Colon (tissue), 2 donors: ENCODE measurements around the gene RTP1.
"Not testable (repeated sequence)": the region's sequence is repeated elsewhere in the genome, so short reads cannot be mapped to it uniquely, and the experiment has no call there.

ENCODE experiments used
- FAIRE-seq: peaks from 2 replicates; lab custom pipeline; 2012; peaks lifted over from hg19 to GRCh38; lab: Jason Lieb, UNC
- donor health status: control.
- donor health status: control.

The RTP1 gene, protein sequence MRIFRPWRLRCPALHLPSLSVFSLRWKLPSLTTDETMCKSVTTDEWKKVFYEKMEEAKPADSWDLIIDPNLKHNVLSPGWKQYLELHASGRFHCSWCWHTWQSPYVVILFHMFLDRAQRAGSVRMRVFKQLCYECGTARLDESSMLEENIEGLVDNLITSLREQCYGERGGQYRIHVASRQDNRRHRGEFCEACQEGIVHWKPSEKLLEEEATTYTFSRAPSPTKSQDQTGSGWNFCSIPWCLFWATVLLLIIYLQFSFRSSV

DNA sequence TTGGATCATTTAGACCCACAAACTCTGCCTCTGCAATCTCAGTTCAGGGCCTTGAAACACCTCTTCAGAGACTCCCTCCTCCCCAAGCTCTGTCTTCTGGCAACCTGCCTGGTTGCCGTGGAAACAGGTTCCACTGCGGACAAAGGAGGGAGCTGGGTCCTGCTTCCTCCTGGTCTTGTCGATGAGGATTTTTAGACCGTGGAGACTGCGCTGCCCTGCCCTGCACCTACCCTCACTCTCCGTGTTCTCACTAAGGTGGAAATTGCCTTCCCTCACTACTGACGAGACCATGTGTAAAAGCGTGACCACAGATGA is at the start of gene RTP1:
Gene RTP1, plus strand, starts transcription at position 152 of the 315 bp plus-strand sequence. Its CDS starts 30 bp downstream, at position 182.
- FAIRE-seq = no peak

DNA sequence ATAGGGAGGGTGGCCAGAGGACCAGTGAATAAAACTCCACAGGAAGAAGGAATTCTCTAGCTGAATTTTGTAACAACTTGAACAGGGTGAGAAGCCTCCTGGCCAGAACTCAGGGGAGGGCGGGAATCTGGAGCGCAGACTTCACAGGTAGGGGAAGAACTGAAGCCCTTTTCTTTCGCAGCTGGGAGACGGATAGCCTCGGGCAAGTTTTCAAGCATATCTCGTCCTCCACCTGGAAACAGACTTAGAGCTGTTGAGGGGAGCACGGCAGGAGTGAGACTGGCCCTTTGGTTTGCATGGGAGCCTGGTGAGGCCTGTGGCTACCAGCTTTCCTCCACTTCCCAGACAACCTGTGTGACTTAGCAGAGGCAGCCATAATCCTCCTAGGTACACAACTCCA is 47.1 kb upstream of the RTP1 start:
- FAIRE-seq = no peak

DNA sequence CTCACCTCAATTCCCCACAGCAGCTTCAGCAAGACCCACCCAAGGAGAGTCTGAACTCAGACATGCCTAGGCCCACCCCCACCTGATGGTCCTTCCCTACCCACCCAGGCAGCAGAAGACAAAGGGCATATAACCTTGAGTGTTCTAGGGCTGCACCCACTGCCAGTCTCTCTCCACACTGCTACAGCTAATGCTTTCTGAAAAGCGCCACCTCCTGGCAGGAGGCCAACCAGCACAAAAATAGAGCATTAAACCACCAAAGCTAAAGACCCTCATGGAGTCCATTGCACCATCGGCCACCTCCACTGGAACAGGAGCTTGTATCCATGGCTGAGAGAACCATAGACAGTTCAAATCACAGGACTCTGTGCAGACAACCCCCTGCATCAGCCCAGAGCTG is 46.7 kb upstream of the RTP1 start:
- FAIRE-seq = no peak

- FAIRE-seq = no peak
These were observed 35.7 kb upstream of the RTP1 start for GRCh38 chr3:187161556-187161955.

GRCh38 chr3:187162265-187162953 is 34.9 kb upstream of the RTP1 start:
- no peak for FAIRE-seq

- no peak for FAIRE-seq
These were observed 32.1 kb upstream of the RTP1 start for GRCh38 chr3:187165144-187165543.

DNA sequence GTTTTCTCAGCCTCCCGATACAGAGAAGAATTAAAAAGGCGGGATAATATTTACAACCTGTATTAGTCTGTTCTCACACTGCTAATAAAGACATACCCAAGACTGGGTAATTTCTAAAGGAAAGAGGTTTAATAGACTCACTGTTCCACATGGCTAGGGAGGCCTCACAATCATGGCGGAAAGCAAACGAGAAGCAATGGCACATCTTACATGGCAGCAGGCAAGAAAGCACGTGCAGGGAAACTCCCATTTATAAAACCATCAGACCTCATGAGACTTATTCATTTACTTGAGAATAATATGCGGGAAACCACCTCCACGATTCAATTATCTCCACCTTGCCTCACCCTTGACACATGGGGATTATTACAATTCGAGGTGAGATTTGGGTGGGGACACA is 30.5 kb upstream of the RTP1 start:
- no peak for FAIRE-seq

GRCh38 chr3:187167777-187168176 is 29.5 kb upstream of the RTP1 start:
- FAIRE-seq = no peak

DNA sequence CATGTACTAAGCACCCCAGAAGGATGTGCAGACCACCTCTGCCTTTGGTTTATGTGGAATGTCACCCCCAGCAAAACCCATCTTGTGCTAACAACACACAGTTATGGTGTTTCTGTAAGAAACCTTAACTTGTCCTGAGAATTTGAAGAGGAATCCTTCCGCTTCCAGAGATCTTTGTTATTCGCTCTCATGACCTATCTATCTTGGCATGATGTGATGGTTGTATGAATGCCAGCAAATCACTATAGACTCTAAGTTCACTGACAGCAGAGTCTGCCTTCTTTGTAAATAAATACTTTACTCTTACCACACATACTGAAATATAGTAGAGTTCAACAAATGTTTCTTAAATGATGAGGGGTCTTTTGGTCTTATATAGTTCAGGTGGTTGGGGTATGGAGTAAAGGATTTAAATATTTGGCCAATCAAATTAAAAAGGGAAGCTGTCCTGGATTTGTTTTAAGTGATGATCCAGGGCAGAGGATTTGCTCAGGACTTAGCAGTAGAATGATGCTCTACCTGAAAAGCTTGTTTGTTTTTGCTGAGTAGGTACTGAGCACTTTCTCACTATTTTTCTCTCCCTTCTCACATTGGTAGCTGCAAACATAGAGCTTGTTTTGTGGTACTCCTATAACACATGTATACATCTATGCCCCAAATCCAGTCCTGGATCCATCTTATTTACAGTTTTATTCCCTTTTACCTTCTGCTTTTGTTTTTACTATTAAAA is 27.9 kb upstream of the RTP1 start:
- FAIRE-seq = no peak

DNA sequence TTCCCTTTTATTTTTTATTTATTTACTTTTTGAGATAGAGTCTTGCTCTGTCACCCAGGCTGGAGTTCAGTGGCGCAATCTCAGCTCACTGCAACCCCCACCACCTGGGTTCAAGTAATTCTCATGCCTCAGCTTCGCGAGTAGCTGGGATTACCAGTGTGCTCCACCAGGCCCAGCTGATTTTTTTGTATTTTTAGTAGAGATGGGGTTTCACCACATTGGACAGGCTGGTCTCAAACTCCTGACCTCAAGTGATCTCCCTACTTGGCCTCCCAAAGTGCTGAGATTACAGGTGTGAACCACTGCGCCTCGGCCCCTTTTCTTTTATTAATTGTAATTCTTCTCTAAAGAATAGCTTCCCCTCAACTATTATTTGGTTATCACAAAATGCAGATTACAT is 26.4 kb upstream of the RTP1 start:
- not testable (repeated sequence) for FAIRE-seq

- no peak for FAIRE-seq
These were observed 24.4 kb upstream of the RTP1 start for GRCh38 chr3:187172929-187173328.

GRCh38 chr3:187181454-187182170 is 15.7 kb upstream of the RTP1 start:
- FAIRE-seq = no peak

DNA sequence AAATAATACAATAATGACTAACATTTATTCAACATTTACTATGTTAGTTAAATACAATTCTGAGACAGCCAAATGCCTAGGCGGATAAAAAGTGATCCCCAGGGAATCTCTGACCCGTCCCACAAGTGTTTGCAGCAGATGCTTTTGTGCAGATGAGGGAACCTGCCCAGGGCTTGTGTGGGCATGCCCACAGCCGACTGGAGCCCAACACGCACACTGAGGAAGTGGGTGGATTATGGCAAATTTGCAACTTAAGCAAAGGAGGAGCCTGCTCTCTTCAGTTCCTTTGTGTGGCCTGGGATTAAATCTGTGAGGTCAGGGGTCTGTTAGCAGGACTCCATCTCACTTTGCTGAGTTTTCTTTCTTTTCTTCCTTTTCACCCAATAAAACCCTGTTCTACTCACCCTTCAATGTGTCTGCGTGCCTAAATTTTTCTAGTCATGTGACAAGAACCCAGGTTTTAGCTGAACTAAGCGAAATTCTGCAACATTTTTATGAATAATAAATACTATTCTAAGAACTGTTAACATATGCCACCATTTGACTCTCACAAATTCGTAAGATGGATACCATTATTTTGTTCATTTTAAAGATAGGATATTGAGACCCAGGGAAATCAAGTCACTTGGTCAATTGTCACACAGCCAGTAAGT is 13.9 kb upstream of the RTP1 start:
- no peak for FAIRE-seq

GRCh38 chr3:187183903-187184302 is 13.4 kb upstream of the RTP1 start:
- no peak for FAIRE-seq

- no peak for FAIRE-seq
These were observed 11.5 kb upstream of the RTP1 start for GRCh38 chr3:187185759-187186158.

DNA sequence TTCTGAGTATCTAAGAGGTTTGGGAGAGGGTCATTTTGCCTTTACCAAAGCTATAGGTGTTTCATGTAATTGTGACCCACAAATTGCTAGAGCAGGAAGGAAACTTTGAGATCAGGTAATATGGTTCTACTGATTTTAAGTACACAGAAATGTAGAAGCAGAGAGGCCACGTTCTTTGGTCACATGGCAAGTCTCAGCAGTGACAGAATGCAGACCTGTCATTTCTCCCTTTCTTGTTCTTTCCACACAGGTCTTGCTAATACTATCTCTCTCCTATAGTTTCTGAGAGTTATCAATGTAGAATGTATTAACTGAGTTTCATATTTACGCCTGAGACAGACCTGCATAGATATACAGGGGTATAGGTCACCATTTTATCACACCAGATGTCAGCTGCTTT is 10.9 kb upstream of the RTP1 start:
- no peak for FAIRE-seq

DNA sequence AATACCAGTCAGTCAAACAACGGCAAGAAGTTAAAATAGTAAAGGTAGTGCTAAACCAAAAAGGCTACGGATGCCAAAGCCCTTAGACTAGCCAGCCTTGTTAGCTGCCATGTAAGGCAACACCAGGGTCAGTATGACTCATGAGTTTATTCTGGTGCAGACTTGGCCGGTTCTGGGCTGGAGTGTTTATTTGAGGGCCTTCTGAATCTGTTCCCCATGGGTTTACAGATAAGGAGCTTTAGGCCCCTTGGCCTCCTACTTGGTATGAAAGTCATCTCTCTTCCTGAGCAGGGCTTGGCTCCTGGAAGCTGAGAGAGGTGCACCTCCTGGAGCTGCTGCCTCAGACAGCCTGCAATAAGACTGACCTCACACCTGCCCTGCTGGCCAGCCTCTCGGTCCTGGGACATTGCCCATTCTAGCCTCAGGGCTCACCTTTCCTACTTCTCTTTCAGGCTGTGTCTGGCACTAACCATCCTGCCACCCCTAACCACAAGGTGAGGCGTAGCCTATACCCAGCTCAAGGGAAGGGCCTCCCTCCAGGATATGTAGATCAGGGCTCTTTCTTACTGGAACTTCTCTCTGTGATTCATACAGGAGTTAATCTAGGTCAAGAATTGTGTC is 10.4 kb upstream of the RTP1 start:
- FAIRE-seq = no peak

DNA sequence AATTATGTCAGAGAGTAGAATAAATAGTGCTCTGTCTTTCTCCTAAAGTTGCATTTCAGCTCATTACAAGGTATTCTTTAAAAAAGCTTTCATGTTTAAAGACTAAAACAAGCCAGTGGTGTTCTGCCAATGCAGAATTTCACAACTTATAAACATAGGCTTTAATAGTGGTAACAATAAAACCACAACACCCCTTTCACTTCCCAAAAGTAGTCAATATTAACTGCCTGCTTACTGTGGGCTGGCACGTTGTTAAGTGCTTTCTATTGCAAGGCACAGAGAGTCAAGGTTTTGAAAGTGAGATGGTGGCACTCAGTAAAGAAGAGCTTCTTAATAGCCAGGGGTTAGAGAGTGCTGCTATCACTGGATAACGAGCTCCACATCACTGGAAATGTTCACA is 8.4 kb upstream of the RTP1 start:
- no peak for FAIRE-seq

- no peak for FAIRE-seq
These were observed 6.0 kb upstream of the RTP1 start for GRCh38 chr3:187191271-187191670.

GRCh38 chr3:187193181-187193580 is 4.1 kb upstream of the RTP1 start:
- no peak for FAIRE-seq

GRCh38 chr3:187196573-187197334 is 532 bp upstream of the RTP1 start:
- FAIRE-seq = no peak
